GM23338 (cell line): ENCODE results near the gene COX7A1. TPM values are rescaled to one million over a fixed set of nuclear protein-coding genes. Genes with fewer than 3 reads are reported as not detected.

Experiments used
- ATAC-seq: fragments of 200-7000 bp; cut with Tn5 transposase; 3 replicates; pipeline ENCODE4 v1.9.1; 2020
- DNase-seq: peaks from one replicate; pipeline ENCODE4 v3.0.0-alpha.2; 2015; ENCODE audit warnings: low spot score
- H2AFZ ChIP-seq: fragments of 200-600 bp; sonication (generic); 2 replicates; pipeline ENCODE4 v1.8.0; 2016; ENCODE audit warnings: antibody characterized with exemption, mild to moderate bottlenecking, moderate library complexity
- H3F3A ChIP-seq: fragments of 200-600 bp; sonication (generic); replicated peaks from 2 replicates; pipeline ENCODE4 v1.8.0; 2017; ENCODE audit warnings: antibody characterized with exemption, mixed run types, low read depth
- H3K27ac ChIP-seq: fragments of 200-600 bp; sonication (generic); 2 replicates; pipeline ENCODE4 v1.6.1; 2016; ENCODE audit warnings: low read depth
- H3K27me3 ChIP-seq: fragments of 200-600 bp; sonication (generic); 2 replicates; pipeline ENCODE4 v1.8.0; 2016; ENCODE audit warnings: mild to moderate bottlenecking, mixed run types, moderate library complexity; ENCODE audit not compliant: insufficient read depth
- H3K36me3 ChIP-seq: fragments of 200-600 bp; sonication (generic); 2 replicates; pipeline ENCODE4 v1.8.0; 2016; ENCODE audit warnings: mild to moderate bottlenecking; ENCODE audit not compliant: insufficient read depth
- H3K4me1 ChIP-seq: fragments of 200-600 bp; sonication (generic); 2 replicates; pipeline ENCODE4 v1.8.0; 2016; ENCODE audit warnings: mild to moderate bottlenecking, moderate library complexity; ENCODE audit not compliant: insufficient read depth
- H3K4me2 ChIP-seq: fragments of 200-600 bp; sonication (generic); 2 replicates; pipeline ENCODE4 v1.7.1; 2017; ENCODE audit warnings: mixed run types
- H3K4me3 ChIP-seq: fragments of 200-600 bp; sonication (generic); 2 replicates; pipeline ENCODE4 v1.6.1; 2016; ENCODE audit warnings: mixed run types
- H3K79me2 ChIP-seq: fragments of 200-600 bp; sonication (generic); replicated peaks from 2 replicates; pipeline ENCODE4 v1.8.0; 2017; ENCODE audit warnings: mild to moderate bottlenecking; ENCODE audit not compliant: insufficient read depth
- H3K9me2 ChIP-seq: fragments of 200-600 bp; sonication (generic); 2 replicates; pipeline ENCODE4 v1.8.0; 2017; ENCODE audit not compliant: insufficient read depth
- H4K20me1 ChIP-seq: fragments of 200-600 bp; sonication (generic); replicated peaks from 2 replicates; pipeline ENCODE4 v1.8.0; 2017; ENCODE audit warnings: mild to moderate bottlenecking; ENCODE audit not compliant: insufficient read depth
- H3K27ac Mint-ChIP-seq: 2 replicates; pipeline ENCODE4 v1.8.0; 2020; ENCODE audit warnings: inconsistent platforms, mild to moderate bottlenecking, moderate library complexity, mixed read lengths
- H3K27me3 Mint-ChIP-seq: 3 replicates; pipeline ENCODE4 v1.8.0; 2022; ENCODE audit warnings: low read depth, mild to moderate bottlenecking, moderate library complexity, mixed read lengths, inconsistent platforms; ENCODE audit not compliant: insufficient read depth, poor library complexity
- H3K36me3 Mint-ChIP-seq: 3 replicates; pipeline ENCODE4 v1.8.0; 2021; ENCODE audit warnings: low read depth, mild to moderate bottlenecking, inconsistent platforms, moderate library complexity, mixed read lengths
- H3K4me1 Mint-ChIP-seq: 3 replicates; pipeline ENCODE4 v1.8.0; 2020; ENCODE audit warnings: mild to moderate bottlenecking, inconsistent platforms, mixed read lengths
- H3K4me3 Mint-ChIP-seq: 3 replicates; pipeline ENCODE4 v1.8.0; 2021; ENCODE audit warnings: moderate library complexity, mild to moderate bottlenecking, inconsistent platforms, mixed read lengths
- H3K9me3 Mint-ChIP-seq: 3 replicates; pipeline ENCODE4 v1.8.0; 2020; ENCODE audit warnings: moderate library complexity, mild to moderate bottlenecking, inconsistent platforms, mixed read lengths
- CREB1 ChIP-seq: fragments of 250-450 bp; sonication (Bioruptor Pico); IDR thresholded peaks from 2 replicates; pipeline ENCODE4 v1.5.0; 2020; ENCODE audit warnings: low read depth, mild to moderate bottlenecking, moderate library complexity
- EZH2 ChIP-seq: fragments of 200-600 bp; sonication (generic); IDR thresholded peaks from one replicate; pipeline ENCODE4 v1.8.0; 2017; ENCODE audit warnings: antibody characterized with exemption, mild to moderate bottlenecking, low read depth; ENCODE audit not compliant: unreplicated experiment
- EZH2phosphoT487 ChIP-seq: fragments of 200-600 bp; sonication (generic); IDR thresholded peaks from one replicate; pipeline ENCODE4 v1.8.1; 2018; ENCODE audit warnings: antibody characterized with exemption; ENCODE audit not compliant: unreplicated experiment
- JUNB ChIP-seq: IDR thresholded peaks from one replicate; pipeline ENCODE4 v1.6.1; 2016; ENCODE audit warnings: antibody characterized with exemption; ENCODE audit not compliant: unreplicated experiment
- POLR2AphosphoS5 ChIP-seq: IDR thresholded peaks from 2 replicates; pipeline ENCODE4 v1.6.1; 2016; ENCODE audit warnings: antibody characterized with exemption, low read depth
- STAT1 ChIP-seq: IDR thresholded peaks from one replicate; pipeline ENCODE4 v1.6.1; 2016; ENCODE audit warnings: antibody characterized with exemption; ENCODE audit not compliant: unreplicated experiment
- ZNF114 ChIP-seq: fragments of 250-450 bp; sonication (Bioruptor Pico); IDR thresholded peaks from 2 replicates; pipeline ENCODE4 v1.5.0; 2020; ENCODE audit warnings: mild to moderate bottlenecking, moderate library complexity
- ZNF462 ChIP-seq: fragments of 250-450 bp; sonication (Bioruptor Pico); IDR thresholded peaks from 2 replicates; pipeline ENCODE4 v1.5.0; 2020; ENCODE audit warnings: mild to moderate bottlenecking, moderate library complexity
- polyA plus RNA-seq: library from polyadenylated mRNA; unstranded; fragments of >200 nt; fragmentation: Nextera tagmentation; extraction: Ambion mirVana; gene quantifications from 2 replicates; pipeline ENCODE4 v1.2.1, GENCODE V29; 2016
- total RNA-seq: library from RNA; depleted of rRNA; stranded (reverse); fragments of >200 nt; shearing (Covaris generic); gene quantifications from 2 replicates; pipeline ENCODE4 v1.2.3, GENCODE V29; 2014
- TF ChIP-seq, protein P1 (sequence below): IDR thresholded peaks from 2 replicates; pipeline ENCODE4 v1.6.1; 2016; ENCODE audit warnings: antibody characterized with exemption
- TF ChIP-seq, protein P2 (sequence below), 2 experiments: fragments of 200-600 bp in 1 of 2; sonication (generic) in 1 of 2; conservative IDR thresholded peaks; 2 replicates each; pipeline versions ENCODE4 v1.5.1 to v1.6.1; 2016 to 2017; ENCODE audit warnings: antibody characterized with exemption in 2 of 2, low read depth in 2 of 2, mild to moderate bottlenecking in 2 of 2, moderate library complexity in 1 of 2
- TF ChIP-seq, protein P3 (sequence below): IDR thresholded peaks from one replicate; pipeline ENCODE4 v1.6.1; 2018; ENCODE audit warnings: antibody characterized with exemption; ENCODE audit not compliant: unreplicated experiment

Gene COX7A1
- total and polyA plus RNA-seq, 2 experiments from 2014 or later = 0.52 to 5.5 TPM

- TF ChIP-seq, protein P1, sequence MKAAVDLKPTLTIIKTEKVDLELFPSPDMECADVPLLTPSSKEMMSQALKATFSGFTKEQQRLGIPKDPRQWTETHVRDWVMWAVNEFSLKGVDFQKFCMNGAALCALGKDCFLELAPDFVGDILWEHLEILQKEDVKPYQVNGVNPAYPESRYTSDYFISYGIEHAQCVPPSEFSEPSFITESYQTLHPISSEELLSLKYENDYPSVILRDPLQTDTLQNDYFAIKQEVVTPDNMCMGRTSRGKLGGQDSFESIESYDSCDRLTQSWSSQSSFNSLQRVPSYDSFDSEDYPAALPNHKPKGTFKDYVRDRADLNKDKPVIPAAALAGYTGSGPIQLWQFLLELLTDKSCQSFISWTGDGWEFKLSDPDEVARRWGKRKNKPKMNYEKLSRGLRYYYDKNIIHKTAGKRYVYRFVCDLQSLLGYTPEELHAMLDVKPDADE = no peak
- no peak for TF ChIP-seq EZH2
Observed at GRCh38 chr19:36144624-36145023, 7.6 kb downstream of the COX7A1 start (continued).

GRCh38 chr19:36142496-36142895 lies 9.8 kb downstream of the COX7A1 start:
- Mint-ChIP-seq H3K4me3 (0 out of 3 replicates have a peak overlapping the region, but pooled peaks have one; percentile 100), H3K27ac (0 out of 2 replicates have a peak overlapping the region, but pooled peaks have one; percentile 40), H3K27me3 (peaks cover 7% of the 10 kb centered on the region), H3K9me3 (no peaks in the 10 kb centered on the region), H3K36me3 (peaks cover 56% of the 10 kb centered on the region), H3K4me1 (peaks cover 11% of the 10 kb centered on the region)
- Histone ChIP-seq H3F3A (peaks cover 9% of the 10 kb centered on the region; the same call in 1 of the 2 replicates), H4K20me1 (peaks cover 8% of the 10 kb centered on the region; the same call in 1 of the 2 replicates), H2AFZ (no peak overlapping the region), H3K27me3 (no peaks in the 10 kb centered on the region), H3K36me3 (peaks cover 24% of the 10 kb centered on the region), H3K9me2 (no peaks in the 10 kb centered on the region), H3K27ac (no peak overlapping the region), H3K4me2 (no peak overlapping the region), H3K4me3 (no peak overlapping the region), H3K4me1 (no peaks in the 10 kb centered on the region; the same call in 1 of the 2 replicates), H3K79me2 (peaks cover 6% of the 10 kb centered on the region)
- ATAC-seq = no peak
- no peak for DNase-seq
- no peak for TF ChIP-seq CREB1 (CRISPR knock-in tag)
- no peak for TF ChIP-seq EZH2
- no peak for TF ChIP-seq ZNF114 (CRISPR knock-in tag)
- no peak for TF ChIP-seq ZNF462 (CRISPR knock-in tag)
- no peak for TF ChIP-seq STAT1
- TF ChIP-seq, protein P2, sequence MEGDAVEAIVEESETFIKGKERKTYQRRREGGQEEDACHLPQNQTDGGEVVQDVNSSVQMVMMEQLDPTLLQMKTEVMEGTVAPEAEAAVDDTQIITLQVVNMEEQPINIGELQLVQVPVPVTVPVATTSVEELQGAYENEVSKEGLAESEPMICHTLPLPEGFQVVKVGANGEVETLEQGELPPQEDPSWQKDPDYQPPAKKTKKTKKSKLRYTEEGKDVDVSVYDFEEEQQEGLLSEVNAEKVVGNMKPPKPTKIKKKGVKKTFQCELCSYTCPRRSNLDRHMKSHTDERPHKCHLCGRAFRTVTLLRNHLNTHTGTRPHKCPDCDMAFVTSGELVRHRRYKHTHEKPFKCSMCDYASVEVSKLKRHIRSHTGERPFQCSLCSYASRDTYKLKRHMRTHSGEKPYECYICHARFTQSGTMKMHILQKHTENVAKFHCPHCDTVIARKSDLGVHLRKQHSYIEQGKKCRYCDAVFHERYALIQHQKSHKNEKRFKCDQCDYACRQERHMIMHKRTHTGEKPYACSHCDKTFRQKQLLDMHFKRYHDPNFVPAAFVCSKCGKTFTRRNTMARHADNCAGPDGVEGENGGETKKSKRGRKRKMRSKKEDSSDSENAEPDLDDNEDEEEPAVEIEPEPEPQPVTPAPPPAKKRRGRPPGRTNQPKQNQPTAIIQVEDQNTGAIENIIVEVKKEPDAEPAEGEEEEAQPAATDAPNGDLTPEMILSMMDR (conservative IDR thresholded peaks at IDR 0.05; ENCODE audit: low read depth in 2 of 2) = no peak
- TF ChIP-seq JUNB = no peak
- TF ChIP-seq POLR2AphosphoS5 = no peak
- TF ChIP-seq, protein P3, sequence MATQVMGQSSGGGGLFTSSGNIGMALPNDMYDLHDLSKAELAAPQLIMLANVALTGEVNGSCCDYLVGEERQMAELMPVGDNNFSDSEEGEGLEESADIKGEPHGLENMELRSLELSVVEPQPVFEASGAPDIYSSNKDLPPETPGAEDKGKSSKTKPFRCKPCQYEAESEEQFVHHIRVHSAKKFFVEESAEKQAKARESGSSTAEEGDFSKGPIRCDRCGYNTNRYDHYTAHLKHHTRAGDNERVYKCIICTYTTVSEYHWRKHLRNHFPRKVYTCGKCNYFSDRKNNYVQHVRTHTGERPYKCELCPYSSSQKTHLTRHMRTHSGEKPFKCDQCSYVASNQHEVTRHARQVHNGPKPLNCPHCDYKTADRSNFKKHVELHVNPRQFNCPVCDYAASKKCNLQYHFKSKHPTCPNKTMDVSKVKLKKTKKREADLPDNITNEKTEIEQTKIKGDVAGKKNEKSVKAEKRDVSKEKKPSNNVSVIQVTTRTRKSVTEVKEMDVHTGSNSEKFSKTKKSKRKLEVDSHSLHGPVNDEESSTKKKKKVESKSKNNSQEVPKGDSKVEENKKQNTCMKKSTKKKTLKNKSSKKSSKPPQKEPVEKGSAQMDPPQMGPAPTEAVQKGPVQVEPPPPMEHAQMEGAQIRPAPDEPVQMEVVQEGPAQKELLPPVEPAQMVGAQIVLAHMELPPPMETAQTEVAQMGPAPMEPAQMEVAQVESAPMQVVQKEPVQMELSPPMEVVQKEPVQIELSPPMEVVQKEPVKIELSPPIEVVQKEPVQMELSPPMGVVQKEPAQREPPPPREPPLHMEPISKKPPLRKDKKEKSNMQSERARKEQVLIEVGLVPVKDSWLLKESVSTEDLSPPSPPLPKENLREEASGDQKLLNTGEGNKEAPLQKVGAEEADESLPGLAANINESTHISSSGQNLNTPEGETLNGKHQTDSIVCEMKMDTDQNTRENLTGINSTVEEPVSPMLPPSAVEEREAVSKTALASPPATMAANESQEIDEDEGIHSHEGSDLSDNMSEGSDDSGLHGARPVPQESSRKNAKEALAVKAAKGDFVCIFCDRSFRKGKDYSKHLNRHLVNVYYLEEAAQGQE = no peak
- no peak for TF ChIP-seq EZH2phosphoT487
- TF ChIP-seq, protein P1 = no peak
